ENCODE measurements around the gene ATP10B.
"Not testable (repeated sequence)": the region's sequence is repeated elsewhere in the genome, so short reads cannot be mapped to it uniquely, and the experiment has no call there.

ATP10B gene

GRCh38 chr5:160852049-160852448 lies at the start of gene ATP10B:
Gene ATP10B, minus strand, starts transcription at chr5:160852211. Its CDS starts 164,137 bp downstream, at chr5:160688074.
- DNase-seq: peak in 35 of 56 donors; percentile 0 to 64 (median 31)

- no peak for DNase-seq
These were observed 49.6 kb upstream of the ATP10B start for GRCh38 chr5:160901656-160902055.

- no peak for DNase-seq
These were observed 47.7 kb upstream of the ATP10B start for GRCh38 chr5:160899735-160900134.

- DNase-seq: not testable (repeated sequence)
These were observed 41.4 kb upstream of the ATP10B start for GRCh38 chr5:160893180-160893964.

GRCh38 chr5:160887780-160888179 lies 35.8 kb upstream of the ATP10B start:
- DNase-seq: no peak

- not testable (repeated sequence) for DNase-seq
These were observed 21.7 kb upstream of the ATP10B start for GRCh38 chr5:160873560-160874200.

- DNase-seq: no peak
These were observed 18.0 kb upstream of the ATP10B start for GRCh38 chr5:160869989-160870521.

GRCh38 chr5:160867976-160868375 lies 16.0 kb upstream of the ATP10B start:
- DNase-seq: no peak

GRCh38 chr5:160851451-160851850 lies 560 bp downstream of the ATP10B start:
- no peak for DNase-seq

- DNase-seq: no peak
These were observed 1.6 kb downstream of the ATP10B start for GRCh38 chr5:160850421-160850820.

- DNase-seq: no peak
These were observed 4.4 kb downstream of the ATP10B start for GRCh38 chr5:160847526-160848085.

GRCh38 chr5:160846642-160847041 lies 5.4 kb downstream of the ATP10B start:
- no peak for DNase-seq

GRCh38 chr5:160844177-160844576 lies 7.8 kb downstream of the ATP10B start:
- DNase-seq: no peak

- no peak for DNase-seq
These were observed 8.8 kb downstream of the ATP10B start for GRCh38 chr5:160843240-160843639.

- DNase-seq: no peak
These were observed 14.0 kb downstream of the ATP10B start for GRCh38 chr5:160837749-160838593.

GRCh38 chr5:160837211-160837610 lies 14.8 kb downstream of the ATP10B start:
- DNase-seq: no peak

GRCh38 chr5:160835818-160836528 lies 16.0 kb downstream of the ATP10B start:
- DNase-seq: no peak

GRCh38 chr5:160835376-160835775 lies 16.6 kb downstream of the ATP10B start:
- no peak for DNase-seq

GRCh38 chr5:160833806-160834205 lies 18.2 kb downstream of the ATP10B start:
- DNase-seq: no peak

GRCh38 chr5:160831801-160832200 lies 20.2 kb downstream of the ATP10B start:
- DNase-seq: no peak

Data from nucleus accumbens (tissue), 56 donors.